Left forelimb (tissue), 1 donor: ENCODE data around the gene MTMR4.
"Not testable (repeated sequence)": the region's sequence is repeated elsewhere in the genome, so short reads cannot be mapped to it uniquely, and the experiment has no call there.

Source experiments
- DNase-seq: peaks from one replicate; pipeline ENCODE4 v3.0.0-alpha.2; 2018; ENCODE audit warnings: low spot score

The MTMR4 gene

DNA sequence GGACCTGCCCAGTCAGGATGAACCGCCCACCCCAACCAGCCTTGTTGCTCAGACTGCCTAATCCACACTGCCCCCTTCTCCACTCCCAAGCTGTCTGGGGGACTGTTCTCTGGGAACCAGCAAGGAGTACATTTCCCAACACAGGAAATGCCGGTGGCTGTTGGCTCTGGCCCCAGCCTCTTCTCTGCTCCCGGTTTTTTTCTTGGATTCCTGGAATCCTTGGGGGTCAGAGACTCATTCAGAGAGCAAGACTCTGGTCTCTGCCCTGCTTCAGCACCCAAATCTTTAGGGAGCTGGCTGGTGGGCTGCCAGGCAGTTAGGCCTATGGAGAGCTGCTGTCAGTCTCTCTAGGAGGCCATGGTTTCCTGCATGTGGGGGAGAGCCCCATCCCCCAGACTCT is 10.8 kb upstream of the MTMR4 start:
- DNase-seq = no peak

DNA sequence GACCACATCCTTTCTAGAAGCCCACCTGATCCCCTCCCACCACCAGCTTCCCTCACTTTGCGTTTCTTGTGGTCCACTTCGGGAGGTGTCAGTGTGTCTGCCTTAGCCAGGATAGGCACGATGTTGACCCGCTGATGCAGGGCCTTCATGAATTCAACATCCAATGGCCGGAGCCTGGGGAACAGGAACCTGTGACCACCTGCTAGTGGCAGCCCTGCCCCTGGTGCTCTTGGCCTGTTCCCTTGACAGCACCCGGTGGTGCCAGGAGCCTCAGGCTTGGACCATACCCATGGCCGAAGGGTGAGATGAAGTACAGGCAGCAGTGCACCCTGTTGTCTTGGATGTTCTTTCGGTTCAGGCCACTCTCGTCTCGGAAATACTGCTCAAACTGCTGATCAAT is 7.2 kb upstream of the MTMR4 start:
- DNase-seq = no peak

DNA sequence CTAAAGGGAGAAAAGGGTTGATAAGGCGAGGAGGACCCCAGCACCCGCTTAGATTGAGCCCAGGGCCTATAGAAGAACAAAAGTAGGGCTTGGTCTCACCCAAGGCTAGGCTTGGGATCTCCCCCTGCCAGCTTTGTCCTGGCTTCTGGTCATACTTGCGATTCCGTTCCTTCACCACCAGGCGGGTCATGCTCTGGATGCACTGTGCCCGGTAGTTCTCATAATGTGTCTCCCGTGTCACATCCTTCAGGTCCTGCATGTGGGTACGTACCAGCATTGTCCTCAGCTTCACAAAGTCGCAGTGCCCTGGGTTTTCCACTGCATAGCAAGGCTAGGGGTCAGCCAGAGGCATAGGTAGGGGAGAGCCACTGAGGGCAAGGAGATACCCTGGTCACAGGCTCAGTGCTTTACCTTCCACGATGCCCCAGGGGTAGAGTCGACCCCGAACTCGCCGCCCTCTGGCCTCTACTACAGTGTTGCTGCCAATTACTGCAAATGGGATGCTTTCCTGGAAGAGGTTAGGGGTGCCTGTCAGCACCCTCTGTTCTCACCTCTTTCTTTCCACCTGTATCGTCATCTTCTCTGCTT is 6.5 kb upstream of the MTMR4 start:
- DNase-seq = no peak

DNA sequence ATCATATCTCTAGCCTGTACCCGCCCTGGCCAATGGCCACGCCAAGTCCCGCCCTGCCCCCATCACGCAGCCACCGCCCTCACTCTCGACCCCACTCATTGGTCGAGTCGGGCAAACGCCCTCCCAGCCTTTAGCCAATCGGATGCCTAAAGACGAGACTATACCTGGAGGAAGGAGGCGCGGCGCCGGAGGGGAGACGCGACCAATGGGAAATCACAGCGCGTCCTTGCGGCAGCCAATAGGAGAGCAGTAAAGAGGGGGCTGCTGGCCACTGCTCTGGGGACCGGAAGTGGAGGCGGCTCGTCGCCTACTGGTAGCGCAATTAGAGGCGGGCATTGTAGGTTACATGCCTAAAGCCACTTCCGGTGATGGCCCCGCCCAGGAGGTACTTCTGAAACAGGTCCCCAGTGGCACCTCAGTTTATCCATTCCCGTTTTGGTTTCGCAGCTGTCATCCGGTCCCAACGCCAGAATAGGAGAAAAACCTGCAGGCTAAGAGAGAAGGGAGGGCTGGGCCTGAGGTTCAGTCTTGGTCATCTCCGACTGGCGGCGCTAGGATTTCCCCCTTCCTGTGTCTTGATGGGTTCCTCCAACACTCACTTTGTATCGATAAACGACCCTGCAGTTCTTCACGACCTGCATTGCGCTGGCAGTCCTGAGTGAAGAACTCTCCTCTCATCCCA is 3.6 kb upstream of the MTMR4 start:
- DNase-seq = peak; percentile 99

DNA sequence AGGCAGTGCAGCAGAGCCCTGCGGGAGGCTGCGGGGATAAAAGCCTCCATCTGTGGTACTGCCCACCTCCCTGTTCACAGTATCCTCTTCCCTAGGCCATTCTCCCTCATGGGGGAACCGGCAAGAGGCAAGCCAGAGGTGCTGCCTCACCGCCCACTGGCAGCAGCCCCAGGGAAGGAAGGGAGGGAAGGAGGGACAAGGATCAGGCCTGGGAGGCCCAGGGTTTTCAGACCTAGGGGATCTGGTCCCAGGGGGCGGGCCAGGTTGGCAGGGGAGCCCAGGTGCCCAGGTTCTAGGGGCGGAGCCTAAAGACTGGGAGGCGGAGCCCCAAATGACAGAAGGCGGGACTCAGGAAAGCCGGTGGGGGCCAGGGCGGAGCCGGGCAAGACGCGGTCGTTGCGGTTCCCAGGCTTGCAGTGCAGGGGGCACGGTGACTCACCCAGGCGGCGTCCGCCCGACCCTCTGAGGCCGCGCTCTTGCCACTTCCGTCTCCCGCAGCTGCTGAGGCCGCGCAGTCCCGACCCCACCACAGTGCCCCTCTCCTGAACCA is 3.0 kb upstream of the MTMR4 start:
- no peak for DNase-seq

DNA sequence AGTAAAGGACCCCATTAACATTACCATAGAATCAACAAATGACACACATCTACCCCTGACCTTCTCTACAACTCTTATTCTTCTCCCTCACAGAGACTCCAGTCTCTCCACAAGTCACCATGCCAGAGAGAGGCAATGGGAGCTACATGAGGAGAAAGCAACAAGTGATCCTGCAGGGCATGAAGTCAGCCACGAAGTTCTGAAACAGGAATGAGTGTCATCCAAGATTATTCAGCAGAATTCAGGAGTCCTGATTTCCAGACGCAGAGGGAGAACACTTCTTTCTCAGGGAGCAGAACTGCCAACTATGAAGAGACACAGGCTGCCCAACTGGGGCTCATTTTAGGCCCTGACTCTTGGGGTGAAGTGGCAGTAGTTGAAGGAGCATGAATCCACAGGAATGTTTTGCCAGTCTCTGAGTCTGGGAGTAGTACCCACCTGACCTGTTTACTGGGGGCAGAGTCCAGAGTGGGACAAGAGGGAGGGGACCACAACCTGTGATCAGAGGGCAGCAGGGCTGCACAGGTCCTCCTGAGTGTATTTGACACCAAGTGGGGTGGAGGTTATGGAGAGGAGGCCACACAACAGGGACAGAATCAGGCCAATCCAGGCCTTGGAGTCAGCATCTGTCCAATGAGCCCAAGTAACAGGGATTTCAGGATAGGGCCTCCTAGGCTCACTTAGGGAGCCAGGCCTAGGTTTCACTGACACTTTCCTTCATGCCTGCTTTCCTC is 2.4 kb upstream of the MTMR4 start:
- DNase-seq = no peak

DNA sequence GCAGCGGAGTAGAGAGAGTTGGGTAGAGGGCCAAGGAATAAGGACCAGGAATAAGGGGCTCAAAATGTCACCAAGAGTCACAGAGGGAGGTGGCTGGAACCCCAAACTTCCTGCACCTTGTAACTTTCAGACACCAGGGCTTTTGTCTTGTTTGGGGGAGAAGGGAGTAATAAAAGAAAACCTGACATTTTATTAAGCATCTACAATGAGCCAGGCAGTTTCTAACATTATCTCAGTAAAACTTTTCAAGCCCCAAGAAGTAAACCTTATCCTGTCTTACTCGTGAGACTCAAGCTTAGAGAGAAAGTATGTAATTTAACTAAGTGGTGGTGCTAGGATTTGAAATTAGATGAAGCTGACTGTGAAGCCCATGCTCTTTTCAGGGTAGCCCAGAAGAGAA is 848 bp upstream of the MTMR4 start:
- no peak for DNase-seq

DNA sequence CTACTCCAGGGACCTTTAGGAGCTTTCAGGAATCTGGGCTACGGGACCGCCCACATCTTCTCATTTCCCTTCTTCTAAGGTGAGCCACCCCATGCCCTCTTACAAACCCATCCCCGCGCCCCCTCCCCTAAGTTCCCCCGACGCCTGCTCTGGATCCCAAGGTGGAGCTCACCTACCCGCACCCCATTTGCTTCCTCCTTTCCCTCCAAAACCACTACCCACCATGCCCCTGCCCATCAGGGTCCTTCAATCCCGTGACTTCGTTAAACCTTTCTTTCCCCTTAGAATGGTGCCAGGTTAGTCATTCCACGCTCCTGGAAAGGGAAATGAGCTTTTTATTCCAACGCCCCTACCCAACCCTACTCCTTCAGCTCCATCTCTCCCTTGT is 326 bp upstream of the MTMR4 start:
- DNase-seq = no peak

DNA sequence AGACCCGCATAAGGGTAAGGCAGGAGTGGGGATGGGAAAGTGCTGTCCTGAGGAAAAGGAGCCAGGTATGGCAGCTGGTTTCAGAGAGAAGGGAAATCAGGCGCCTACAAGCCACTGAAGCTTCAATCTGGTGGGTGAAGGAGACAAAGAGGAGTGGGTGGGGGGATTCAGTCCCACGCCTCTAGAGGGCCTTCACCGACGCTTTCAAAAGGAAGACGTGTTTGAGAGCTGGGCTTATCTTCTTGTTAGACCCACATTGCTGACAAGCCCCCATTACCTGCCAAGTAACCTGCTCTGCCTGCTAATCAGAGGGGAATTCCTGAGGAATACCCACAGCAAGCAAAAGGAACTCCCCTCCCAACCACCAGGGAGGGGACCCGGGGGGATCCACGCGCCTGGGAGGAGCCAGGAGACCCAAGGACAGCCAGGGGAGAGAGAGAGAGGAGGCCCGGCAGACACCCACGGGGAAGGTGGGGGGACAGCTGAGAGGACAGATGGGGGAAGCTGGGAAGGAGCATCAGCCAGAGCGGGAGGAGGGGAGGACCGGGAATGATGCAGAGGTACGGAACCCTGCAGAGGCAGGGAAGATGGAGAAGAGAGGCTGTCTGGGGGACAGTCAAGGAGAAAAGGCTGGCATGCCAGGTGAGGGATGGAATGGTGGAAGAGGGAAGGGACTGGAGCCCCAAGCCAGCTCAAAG is 1.0 kb downstream of the MTMR4 start:
- no peak for DNase-seq

DNA sequence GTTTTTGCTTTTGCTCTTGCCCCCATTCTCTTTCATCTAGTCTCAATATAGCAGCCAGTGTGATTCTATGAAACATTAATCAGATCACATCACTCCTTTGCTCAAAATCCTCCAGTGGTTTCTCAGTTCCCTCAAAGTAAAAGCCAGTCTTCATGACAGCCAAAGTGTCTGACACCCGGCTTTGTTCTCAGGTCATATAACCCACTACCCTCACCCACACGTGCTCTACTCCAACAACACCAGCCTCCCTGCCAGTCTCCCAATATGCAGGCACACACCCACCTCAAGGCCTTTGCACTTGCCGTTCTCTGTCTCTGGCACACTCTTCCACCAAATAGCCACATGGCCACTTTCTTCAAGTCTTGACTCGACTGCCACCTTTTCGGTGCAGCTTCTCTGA is 4.4 kb downstream of the MTMR4 start:
- no peak for DNase-seq

DNA sequence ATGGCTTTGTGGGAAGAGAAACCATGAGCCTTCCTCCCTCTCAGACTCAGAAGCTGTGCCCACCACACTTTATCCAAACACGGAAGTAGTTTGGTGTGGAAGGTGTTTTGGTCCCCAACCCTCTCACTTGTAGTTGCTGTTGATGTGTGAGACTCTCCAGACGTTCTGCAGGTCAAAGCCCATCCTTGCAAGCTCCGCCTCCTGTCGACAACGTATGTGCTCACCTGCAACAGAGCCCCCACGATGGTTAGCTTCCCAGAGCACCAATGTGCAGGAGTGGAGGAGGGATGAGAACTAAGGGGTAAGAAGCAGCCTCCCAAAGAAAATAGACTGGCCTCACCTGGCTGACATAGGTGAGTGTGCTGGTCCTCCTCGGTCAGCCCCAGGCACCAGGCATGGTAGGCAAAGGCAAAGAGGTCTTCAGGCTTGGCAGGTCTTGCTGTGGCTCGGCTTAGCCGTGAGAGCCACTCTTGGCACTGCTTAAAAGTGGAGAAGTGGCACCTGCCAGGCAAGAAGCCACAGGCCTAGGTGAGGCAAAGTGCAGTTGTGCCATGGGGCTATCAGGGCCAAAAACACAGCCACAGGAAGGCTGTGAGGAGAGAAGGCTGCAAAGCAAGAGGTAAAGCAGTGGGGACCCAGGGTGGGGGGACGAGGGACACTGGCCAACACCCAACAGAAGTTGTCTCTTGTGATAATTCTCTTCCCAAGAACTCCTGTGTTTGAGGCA is 5.9 kb downstream of the MTMR4 start:
- DNase-seq = no peak

DNA sequence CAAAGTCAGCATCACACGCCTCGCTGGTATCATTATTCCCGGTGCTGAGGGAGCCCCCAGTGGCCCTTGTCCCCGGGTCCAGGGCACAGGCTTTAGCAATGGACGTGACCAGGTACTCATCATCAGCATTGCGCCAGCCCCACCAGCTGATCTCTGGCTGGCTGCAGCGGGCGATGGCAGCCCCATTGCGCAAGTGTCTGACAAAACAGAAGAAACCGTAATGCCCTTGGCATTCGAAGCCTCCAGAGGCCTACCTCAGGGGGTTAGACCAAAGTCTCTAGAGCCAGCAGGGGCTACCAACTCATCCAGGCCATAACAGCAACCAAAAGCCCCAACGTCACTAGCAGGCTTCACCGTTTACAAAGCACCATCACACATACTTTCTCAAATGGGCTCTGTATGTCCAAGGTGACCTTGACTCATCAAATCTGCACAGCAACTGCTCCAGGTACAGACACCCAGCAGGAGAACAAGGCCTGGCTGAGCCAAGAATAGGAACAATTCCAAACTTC is 7.3 kb downstream of the MTMR4 start:
- DNase-seq = no peak

DNA sequence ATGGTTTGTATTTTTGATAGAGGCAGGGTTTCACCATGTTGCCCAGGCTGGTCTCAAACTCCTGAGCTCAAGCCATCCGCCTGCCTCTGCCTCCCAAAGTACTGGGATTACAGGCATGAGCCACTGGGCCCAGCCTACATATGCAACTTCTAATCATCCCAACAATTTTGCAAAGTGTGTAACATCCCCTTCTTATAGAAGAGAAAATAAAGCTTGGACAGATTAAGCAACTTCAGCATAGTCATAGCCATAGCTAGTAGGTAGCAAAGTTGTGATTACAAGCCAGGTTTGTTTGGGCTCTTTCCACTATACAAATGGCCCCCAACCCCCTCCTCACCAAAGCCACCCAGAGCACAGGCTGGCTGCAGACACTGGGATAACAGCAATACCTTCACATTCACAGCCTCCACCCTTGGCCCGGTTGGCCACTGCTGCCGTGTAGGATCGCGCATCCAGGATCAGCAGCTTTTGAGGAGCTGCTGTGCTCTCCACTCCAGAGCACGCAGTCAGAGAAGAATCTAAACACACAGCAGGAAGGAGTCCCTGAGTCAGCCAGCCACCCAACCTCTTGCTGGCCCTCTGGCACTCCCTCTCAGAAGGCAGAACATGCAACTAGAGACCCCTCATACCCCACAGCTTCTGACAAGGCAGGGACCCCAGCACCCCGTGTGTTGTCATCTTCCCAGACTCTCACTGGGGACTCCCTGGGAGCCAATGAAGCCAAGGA is 7.9 kb downstream of the MTMR4 start:
- no peak for DNase-seq

DNA sequence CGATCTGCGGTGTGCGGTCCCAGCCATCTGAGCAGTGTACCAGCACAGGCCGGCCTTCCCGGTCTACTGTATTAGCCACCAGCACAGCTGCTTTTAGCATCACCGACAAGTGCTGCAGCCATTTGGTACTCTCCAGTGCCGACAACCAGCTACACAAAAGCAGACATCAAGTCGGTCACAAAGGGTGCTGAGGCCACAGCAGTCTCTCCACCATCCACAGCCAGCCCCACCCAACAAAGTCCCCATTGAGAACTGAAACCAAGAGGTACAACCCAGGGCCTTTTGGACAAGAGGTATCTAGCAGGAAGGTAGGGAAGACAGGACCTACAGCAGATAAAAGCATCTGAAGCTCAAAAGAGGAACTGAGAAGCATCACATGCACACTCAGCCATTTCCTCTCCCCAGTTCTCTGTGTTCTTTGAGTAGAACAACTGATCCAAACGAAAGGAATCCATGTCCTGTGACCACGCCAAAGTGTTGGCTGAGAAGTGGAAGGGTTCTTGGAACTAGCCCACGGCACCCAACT is 9.5 kb downstream of the MTMR4 start:
- DNase-seq = no peak

DNA sequence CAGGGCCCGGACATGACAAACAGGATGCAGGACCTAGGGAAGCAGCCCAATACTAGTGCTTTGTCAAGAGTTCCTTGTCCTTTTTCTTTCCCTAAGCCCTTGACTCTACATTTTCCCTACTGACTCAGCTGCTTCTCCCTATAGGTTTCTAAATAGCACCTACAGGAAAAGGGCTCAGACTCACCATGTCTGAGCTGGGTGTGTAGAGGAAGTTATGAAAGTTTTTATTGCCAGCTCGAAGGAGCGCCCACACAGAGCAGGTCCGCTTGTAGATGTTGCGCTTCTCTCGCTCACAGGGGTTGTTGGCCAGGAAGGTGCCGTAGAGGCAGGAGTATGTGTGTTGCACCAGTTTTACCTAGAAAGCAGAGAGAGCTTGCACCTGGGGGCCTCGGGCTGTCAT is 10.6 kb downstream of the MTMR4 start:
- no peak for DNase-seq

DNA sequence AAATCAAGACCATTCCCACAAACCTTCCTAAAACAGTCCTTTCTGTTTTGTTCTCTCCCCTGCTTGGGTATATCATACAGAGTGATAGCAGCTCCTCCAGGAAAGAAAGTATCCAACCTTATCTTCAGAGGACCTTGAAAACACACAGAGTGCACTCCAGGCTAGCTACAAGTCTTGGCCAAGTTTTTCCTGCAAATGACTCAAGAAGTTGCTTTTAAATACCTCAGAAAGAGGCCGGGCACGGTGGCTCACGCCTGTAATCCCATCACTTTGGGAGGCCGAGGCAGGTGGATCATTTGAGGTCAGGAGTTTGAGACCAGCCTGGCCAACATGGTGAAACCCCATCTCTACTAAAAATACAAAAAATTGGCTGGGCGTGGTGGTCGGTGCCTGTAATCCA is 11.3 kb downstream of the MTMR4 start:
- not testable (repeated sequence) for DNase-seq

DNA sequence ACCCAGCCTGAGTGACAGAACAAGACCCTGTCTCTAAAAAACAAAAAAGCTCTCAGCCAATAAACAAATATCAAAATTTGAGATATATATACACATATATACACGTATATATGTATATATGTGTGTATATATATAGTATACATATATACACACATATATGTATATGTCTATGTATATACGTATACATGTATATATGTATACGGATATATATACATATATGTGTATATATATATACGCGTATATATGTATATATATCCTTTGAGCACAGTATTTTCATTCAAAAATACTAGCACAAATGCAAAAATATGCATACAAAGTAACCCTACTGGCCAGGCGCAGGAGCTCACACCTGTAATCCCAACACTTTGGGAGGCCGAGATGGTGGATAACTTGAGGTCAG is 13.0 kb downstream of the MTMR4 start:
- DNase-seq = no peak

DNA sequence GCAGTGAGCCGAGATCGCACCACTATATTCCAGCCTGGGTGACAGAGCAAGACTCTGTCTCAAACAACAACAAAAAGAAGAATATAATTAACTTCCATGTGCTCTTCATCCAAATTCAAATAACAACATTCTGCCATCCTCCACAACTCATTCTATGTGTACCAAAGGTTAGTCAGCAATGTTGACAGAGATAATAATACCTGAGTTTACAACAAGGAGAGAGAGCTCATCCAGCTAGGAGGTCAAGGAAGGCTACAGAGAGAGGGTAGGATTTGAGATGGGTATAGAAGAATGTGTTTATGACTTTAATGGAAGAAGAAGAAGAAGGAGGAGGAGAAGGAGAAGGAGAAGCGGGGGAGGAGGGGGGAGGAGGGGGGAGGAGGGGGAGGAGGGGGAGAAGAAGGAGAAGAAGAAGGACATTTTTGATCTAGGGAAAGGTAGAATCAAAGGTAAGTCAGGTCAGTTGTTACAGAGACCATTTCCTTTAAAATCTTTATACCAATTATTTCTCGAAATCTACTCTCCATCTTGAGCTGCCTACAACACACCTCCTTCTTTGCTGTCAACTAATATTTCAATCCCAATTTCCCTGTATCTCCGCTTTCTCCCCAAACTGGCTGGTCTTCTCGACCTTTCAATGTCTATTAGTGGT is 16.1 kb downstream of the MTMR4 start:
- no peak for DNase-seq

DNA sequence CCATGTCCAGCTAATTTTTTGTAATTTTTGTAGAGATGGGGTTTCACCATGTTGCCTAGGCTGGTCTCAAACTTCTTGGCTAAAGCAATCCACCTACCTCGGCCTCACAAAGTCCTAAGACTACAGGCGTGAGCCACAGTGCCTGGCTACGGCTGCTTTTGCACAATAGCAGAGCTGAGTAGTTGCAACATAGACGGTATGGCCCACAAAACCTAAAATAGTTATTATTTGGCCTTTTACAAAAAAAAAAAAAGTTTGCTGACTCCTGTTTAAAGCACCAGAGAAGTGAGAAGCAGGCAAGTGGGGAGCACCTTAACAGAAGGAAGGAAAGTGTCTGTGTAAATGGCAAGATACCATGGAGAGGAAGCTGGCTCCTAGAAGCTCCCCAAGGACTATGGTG is 20.9 kb downstream of the MTMR4 start:
- DNase-seq = no peak
